Caki2 (cell line): ENCODE measurements around the gene PKD1L1. TPM values are rescaled to one million over a fixed set of nuclear protein-coding genes. Genes with fewer than 3 reads are reported as not detected.
"Not testable (repeated sequence)": the region's sequence is repeated elsewhere in the genome, so short reads cannot be mapped to it uniquely, and the experiment has no call there.

Experiments
- DNase-seq: peaks from one replicate; pipeline ENCODE4 v3.0.0-alpha.2; 2015; ENCODE audit warnings: low read depth
- in situ Hi-C: cut with HindIII; loops from 2 replicates; pipeline ENCODE4 v1.10.0; 2016; ENCODE audit warnings: low sequenced_read_pairs, low pct_unique_long_range_greater_than_20kb, mixed read lengths
- total RNA-seq: library from RNA; depleted of rRNA; stranded (reverse); fragments of >200 nt; shearing (Covaris generic); gene quantifications from 2 replicates; pipeline ENCODE4 v1.2.3, GENCODE V29; 2014; ENCODE audit warnings: low replicate concordance; rRNA removed

Gene PKD1L1
- not detected in 2 replicates for total RNA-seq

- DNase-seq, result no peak
- in situ Hi-C loops, result no loop called here
Observed at GRCh38 chr7:47948141-47948790, at the start of gene PKD1L1. Gene PKD1L1, minus strand, starts transcription at chr7:47948466. Its CDS starts 26 bp downstream, at chr7:47948440.

- in situ Hi-C loops, result no loop called here
- DNase-seq, result no peak
Observed at GRCh38 chr7:47992446-47992845, 44.2 kb upstream of the PKD1L1 start.

GRCh38 chr7:47991741-47992311, 43.6 kb upstream of the PKD1L1 start:
- in situ Hi-C loops, result no loop called here
- peak; percentile 86 for DNase-seq

- in situ Hi-C loops, result no loop called here
- DNase-seq, result no peak
Observed at GRCh38 chr7:47991270-47991669, 43.0 kb upstream of the PKD1L1 start.

GRCh38 chr7:47990592-47990991, 42.3 kb upstream of the PKD1L1 start:
- in situ Hi-C loops, result no loop called here
- DNase-seq, result no peak

- DNase-seq, result peak; percentile 12
- in situ Hi-C loops, result not testable (repeated sequence)
Observed at GRCh38 chr7:47989607-47990400, 41.5 kb upstream of the PKD1L1 start.

GRCh38 chr7:47988496-47989386, 40.5 kb upstream of the PKD1L1 start:
- no peak for DNase-seq
- in situ Hi-C loops, result no loop called here

GRCh38 chr7:47982610-47983009, 34.3 kb upstream of the PKD1L1 start:
- DNase-seq, result no peak
- in situ Hi-C loops, result no loop called here

- DNase-seq, in situ Hi-C loops: not testable (repeated sequence)
Observed at GRCh38 chr7:47980648-47981047, 32.4 kb upstream of the PKD1L1 start.

- in situ Hi-C loops, result no loop called here
- no peak for DNase-seq
Observed at GRCh38 chr7:47979832-47980181, 31.5 kb upstream of the PKD1L1 start.

GRCh38 chr7:47979145-47979831, 31.0 kb upstream of the PKD1L1 start, which contains the start of gene HUS1:
Gene HUS1, minus strand, starts transcription at chr7:47979615. Its CDS starts 96 bp downstream, at chr7:47979519.
- in situ Hi-C loops, result no loop called here
- DNase-seq, result peak; percentile 82

- no peak for DNase-seq
- in situ Hi-C loops, result no loop called here
Observed at GRCh38 chr7:47978790-47979144, 30.5 kb upstream of the PKD1L1 start.

GRCh38 chr7:47973739-47974138, 25.5 kb upstream of the PKD1L1 start:
- in situ Hi-C loops, result no loop called here

GRCh38 chr7:47970761-47971160, 22.5 kb upstream of the PKD1L1 start:
- no peak for DNase-seq
- in situ Hi-C loops, result no loop called here

More at GRCh38 chr7:47973739-47974138, 25.5 kb upstream of the PKD1L1 start:
- DNase-seq, result no peak

GRCh38 chr7:47968847-47969774, 20.8 kb upstream of the PKD1L1 start:
- peak; percentile 38 for DNase-seq
- in situ Hi-C loops, result no loop called here

- in situ Hi-C loops, result no loop called here
- no peak for DNase-seq
Observed at GRCh38 chr7:47967708-47968107, 19.4 kb upstream of the PKD1L1 start.

- no peak for DNase-seq
- in situ Hi-C loops, result no loop called here
Observed at GRCh38 chr7:47967123-47967522, 18.9 kb upstream of the PKD1L1 start.
